Pons (tissue), 1 donor: ENCODE measurements around the gene PNMA1.
A peak's percentile ranks its signal among the peaks of the same experiment; 100 is the strongest.

Experiments
- DNase-seq: peaks from one replicate; pipeline ENCODE4 v3.0.0-alpha.2; 2016; ENCODE audit warnings: low spot score

Gene PNMA1

GRCh38 chr14:73736842-73737241 lies 22.7 kb upstream of the PNMA1 start:
- DNase-seq = no peak

DNA sequence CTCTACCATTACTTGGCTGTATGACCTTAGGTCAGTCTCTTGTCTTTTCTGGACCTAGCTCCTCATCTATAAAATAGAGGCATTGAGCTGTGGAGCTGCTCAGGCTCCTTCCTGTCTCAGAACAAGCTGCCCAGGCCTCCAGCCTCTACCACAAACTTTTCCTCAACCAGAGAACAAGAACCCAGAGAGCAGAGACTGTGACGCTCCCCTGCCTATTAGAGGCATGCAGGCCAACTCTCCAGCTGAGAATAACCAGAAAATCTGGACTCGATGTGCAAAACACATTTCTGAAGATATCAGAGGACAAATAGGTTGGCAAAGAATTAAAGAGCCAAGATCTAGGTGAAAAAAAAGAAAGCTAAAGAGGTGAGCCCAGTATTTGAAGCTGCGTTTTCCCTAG lies 17.8 kb upstream of the PNMA1 start:
- DNase-seq = no peak

DNA sequence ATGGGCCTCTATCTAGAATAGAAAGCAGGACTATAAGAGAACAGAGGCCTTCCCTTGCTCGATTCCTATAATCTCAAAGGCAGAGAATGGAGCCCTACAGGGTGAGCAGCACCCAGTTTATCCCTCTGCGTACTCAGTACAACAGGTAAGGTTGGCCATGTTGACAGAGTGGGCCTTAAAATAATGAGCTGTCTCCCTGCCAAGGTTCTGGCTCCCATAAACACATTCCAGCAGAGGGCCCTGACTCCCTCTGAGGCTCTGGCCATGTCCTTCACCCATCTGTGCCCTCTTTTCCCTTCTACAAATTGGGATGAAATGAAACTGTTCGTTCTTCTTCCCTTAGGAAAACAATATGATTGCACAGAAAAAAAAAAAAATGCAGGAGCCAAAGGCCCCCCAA lies 16.9 kb upstream of the PNMA1 start:
- no peak for DNase-seq

GRCh38 chr14:73729556-73730265 lies 15.5 kb upstream of the PNMA1 start:
- DNase-seq = no peak

GRCh38 chr14:73728717-73729330 lies 14.6 kb upstream of the PNMA1 start:
- peak; percentile 92 for DNase-seq

GRCh38 chr14:73727166-73727565 lies 13.0 kb upstream of the PNMA1 start:
- no peak for DNase-seq

DNA sequence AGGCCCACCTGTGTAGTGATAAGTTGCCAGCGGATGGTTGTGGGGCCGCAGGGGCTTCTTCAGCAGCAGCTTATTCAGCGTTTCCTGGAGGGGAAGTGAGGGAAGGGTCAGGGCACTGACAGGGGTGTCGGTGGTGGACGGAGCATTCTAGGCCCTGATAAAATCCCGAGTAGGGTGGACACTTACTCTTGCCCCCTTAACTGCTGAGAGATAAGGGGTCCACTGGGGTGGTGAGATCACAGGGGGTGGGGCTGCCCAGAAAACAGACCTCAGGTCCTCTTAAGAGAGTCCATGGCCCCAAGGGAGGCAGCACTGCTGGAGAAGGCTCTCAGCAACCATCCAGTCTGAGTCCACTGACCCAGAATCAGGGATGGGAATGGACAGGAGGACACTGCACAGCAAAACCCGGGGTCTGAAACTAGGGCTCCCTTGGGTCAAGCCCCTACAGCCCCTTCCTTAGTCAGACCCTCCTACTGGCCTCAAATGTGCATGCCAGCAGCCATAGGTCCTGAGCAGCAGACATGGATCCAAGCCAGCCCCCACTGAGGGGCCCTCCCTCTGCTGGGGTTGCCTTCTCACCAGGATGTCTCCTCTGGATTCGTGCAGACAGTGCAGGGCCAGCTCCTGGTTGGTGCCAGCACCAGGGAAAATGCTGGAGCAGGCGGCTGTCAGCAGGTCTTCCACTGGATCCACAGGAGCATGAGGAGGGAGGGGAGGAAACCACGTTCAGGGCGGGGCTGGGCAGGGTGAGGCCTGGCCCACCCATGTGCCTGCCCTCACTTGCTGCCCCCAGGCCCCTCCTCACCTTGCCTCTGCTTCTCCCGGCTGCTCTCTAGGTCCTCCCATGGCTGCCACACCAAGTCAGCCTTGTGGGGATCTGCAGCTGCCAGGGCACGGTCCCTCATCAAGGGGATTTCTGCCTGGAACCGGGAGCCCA lies 12.1 kb upstream of the PNMA1 start:
- no peak for DNase-seq

DNA sequence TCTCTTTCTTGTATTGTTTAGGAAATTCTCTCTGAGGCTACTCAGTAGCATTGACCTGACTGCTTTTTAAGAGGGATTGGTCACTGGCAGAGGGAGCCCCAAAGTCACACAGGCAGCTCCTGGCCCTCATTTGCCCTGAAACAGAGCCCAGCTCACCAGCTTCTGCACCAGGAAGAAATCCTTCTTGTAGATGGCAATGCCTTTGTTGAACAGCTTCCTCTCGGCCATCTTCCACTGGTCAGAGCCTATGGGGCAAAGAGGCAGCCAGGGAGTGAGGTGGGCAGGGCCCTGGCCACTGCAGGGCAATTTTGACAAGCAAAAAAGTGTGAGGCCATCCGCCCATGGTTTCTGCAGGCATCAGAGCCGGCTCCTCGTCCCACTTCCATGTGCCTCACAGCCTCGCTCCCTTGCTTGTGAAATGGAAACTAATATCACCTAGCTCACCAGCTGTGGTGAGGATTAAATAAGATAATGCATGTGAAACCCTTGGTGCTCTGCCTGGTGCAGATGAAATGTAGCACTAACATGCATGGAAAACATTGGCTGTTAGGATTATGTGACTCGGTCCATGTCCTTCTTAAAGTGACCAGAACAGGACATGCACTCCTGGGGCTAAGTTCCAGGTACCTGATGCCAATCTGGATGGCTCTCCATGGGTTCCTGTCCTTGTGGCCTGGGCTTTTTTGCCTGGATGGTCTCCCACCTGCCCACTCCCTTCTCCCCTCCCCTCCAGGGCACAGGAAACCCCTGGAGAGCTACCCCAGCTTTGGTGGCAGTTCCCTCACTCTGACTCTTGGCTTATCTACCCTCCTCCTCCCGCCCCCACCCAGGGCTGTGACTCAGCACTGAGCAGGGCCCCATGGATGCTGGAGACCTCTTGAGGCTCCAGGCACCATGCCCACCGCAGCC lies 11.2 kb upstream of the PNMA1 start:
- no peak for DNase-seq

- no peak for DNase-seq
These were observed 10.5 kb upstream of the PNMA1 start for GRCh38 chr14:73724696-73725095.

GRCh38 chr14:73723797-73724661 lies 9.8 kb upstream of the PNMA1 start:
- no peak for DNase-seq

DNA sequence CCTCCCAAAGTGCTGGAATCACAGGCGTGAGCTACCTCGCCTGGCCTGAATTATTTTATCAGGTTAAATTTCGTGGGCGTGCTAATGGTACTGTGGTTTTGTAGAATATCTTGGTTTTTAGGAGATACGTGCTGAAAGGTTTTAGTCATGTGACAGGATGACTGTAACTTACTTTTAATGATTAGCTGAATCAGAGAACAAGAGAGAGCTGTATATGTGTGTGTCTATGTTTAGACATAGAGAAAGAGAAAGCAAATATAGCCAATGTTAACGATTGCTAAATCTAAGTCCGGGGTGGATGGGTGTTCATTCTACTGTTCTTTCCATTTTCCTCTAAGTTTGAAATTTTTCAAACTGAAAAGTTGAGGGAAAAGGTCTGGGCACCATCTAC lies 9.2 kb upstream of the PNMA1 start:
- no peak for DNase-seq

- DNase-seq = no peak
These were observed 8.4 kb upstream of the PNMA1 start for GRCh38 chr14:73722581-73722980.

DNA sequence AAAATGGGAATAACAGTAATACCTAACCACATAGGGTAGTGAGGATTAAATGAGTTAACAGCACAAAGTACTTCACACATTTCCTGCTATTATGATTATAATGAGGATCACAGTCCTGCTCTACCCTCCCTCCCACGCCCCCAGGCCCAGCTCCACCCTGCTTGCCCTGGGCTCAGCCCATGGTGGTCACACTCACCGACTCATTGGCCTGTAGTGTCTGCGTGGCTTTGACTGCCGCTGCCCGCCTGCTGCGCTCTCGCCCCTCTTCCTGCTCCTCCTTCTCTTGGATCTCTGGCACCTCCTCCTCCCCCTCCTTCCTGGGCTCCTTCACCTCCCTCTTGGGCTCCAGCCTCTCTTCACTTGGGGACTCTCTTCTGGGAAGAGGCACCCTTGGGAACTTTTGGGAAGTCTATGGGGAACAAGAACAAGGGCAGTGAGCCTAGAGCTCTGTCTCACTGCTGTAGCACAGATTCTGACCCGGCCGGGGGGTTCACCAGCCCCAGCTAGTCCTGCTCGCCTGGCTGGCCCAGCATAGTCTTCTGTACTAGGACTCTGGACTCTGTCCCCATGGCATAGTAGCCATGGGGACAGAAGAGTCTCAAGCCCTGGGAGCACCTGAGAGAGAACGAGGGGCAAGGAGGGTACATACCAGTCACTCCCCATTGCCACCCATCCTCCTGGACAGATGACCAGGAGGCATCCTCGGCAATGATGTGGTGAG lies 7.1 kb upstream of the PNMA1 start:
- no peak for DNase-seq

DNA sequence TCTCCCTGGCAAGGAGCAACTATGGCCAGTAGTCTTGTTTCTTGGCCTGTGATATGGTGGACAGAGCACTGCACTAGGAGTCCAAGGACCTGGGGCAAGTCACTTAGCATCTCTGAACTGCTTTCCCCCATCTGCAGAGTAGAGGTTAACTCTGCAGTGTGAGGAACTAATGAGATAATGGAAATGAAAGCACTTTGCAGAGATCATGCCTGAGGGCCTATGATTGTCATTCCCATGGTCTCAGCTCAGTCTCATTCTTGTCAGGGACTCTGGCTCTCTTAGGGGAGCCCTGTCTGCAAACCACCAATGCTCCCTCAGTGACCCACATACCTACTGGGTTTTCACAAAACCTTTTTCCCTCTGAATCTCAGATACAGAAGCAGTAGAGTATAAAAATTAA lies 6.5 kb upstream of the PNMA1 start:
- DNase-seq = no peak

DNA sequence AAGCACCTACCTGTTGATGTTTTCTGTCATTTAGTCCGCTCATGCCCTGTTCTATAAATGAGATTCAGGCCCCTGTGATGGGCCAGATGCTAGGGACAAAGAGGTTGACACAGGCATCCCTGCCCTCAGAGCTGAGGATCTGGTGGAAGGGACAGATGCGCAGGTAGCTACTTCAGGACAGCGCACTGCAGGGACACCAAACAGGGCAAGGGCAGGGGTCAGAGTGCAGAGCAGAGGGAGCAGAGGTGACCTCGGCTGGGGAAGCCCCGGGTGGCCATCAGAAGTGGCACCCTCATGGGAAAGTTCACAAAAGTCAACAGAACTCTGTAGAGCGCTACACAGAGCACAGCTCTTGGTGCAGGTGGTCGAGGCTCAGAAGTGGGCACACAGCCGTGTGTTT lies 5.6 kb upstream of the PNMA1 start:
- DNase-seq = no peak

DNA sequence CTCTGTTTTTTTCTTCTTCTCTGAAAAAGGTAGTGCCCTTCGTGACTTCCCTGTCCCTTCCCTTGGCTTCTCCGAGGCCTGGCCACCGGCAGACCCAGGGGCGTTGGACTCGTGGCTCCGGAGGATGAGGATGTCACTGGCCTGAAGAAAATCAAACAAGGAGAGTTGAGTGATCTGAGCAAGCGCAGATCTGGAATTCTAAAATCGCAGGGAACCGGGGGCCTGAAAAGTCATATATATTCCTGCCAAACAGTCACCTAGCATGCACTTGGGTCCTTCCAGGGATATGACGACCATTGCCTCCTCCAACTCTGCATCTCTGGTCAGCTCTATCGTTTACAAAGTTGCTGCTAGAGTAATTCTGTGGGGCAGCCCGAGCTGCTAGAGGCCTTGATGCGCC lies 5.2 kb upstream of the PNMA1 start:
- DNase-seq = no peak

GRCh38 chr14:73718418-73719251 lies 4.5 kb upstream of the PNMA1 start:
- DNase-seq = no peak

- no peak for DNase-seq
These were observed 3.7 kb upstream of the PNMA1 start for GRCh38 chr14:73717711-73718417.

DNA sequence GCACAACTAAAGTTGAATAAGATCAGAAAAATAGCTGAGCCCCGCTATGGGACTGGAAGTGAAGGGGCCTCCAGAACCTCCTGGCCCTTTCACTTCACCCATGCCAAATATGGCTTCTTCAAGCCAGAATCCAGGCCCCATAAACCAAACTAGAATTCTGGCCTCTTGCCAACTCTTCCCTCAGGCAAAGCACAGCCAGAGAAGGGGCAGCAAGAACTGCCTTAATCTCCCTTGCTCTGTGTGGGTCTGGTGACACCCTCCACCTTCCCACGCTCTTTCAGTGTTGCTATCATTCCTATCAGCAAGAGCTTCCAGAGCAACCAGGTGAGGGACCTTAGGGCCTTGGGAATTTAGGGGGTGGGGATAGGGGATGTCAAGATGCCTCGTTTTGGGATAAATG lies 3.1 kb upstream of the PNMA1 start:
- DNase-seq = no peak
